Fibroblast of mammary gland (primary cell): ENCODE data around the gene KRABD2.

ENCODE experiments used
- DNase-seq: peaks from one replicate; pipeline ENCODE4 v3.0.0-alpha.2; 2010; ENCODE audit warnings: low read depth
- H3K4me3 ChIP-seq: 2 replicates; pipeline ENCODE4 v1.5.1; 2011; ENCODE audit warnings: low read depth, mild to moderate bottlenecking, low read length, moderate library complexity; ENCODE audit not compliant: control insufficient read depth
- CTCF ChIP-seq: conservative IDR thresholded peaks from 2 replicates; pipeline ENCODE4 v1.5.1; 2011; ENCODE audit warnings: low read depth, low read length, inconsistent platforms; ENCODE audit not compliant: control insufficient read depth, insufficient read depth

The KRABD2 gene

GRCh38 chr17:8333281-8333680, 43.2 kb downstream of the KRABD2 start:
- TF ChIP-seq CTCF = no peak
- DNase-seq = no peak

GRCh38 chr17:8332688-8333087, 43.8 kb downstream of the KRABD2 start:
- no peak overlapping the region for H3K4me3 ChIP-seq
- no peak for DNase-seq
- TF ChIP-seq CTCF = no peak

More at GRCh38 chr17:8333281-8333680, 43.2 kb downstream of the KRABD2 start:
- H3K4me3 ChIP-seq = no peak overlapping the region

- no peak overlapping the region for H3K4me3 ChIP-seq
- no peak for TF ChIP-seq CTCF
- DNase-seq = no peak
Measured at GRCh38 chr17:8332128-8332527, 44.4 kb downstream of the KRABD2 start.

DNA sequence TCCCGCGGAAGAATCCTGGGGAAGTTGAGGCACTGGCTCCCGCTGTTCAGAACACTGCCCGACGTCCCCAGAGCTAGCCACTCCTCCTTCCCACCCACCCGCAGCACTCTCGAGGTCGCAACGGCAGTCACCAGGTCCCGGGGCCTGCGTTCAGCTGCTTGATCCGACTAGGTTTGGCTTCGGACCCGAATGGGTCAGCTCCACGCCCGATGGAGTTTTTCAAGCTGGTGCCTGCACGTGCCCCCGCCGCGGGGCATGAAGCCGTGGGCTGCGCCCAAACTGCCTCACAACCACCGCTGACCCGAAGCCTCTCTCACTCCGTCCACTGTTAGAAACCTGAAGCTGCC, 49.2 kb downstream of the KRABD2 start:
- no peak for TF ChIP-seq CTCF
- H3K4me3 ChIP-seq = peak overlapping the region; percentile 55
- no peak for DNase-seq
